HG03439 (cell line): Measurements from ENCODE around the gene DNAJC10.
"Not testable (repeated sequence)": the region's sequence is repeated elsewhere in the genome, so short reads cannot be mapped to it uniquely, and the experiment has no call there.

Source experiments
- ATAC-seq: cut with Tn5 transposase; IDR thresholded peaks from one replicate; pipeline ENCODE4 v1.9.1; 2021; ENCODE audit warnings: mild to moderate bottlenecking, moderate library complexity; ENCODE audit not compliant: unreplicated experiment

Gene DNAJC10

GRCh38 chr2:182719116-182719515 is 3.1 kb downstream of the DNAJC10 start:
- ATAC-seq, result not testable (repeated sequence)

DNA sequence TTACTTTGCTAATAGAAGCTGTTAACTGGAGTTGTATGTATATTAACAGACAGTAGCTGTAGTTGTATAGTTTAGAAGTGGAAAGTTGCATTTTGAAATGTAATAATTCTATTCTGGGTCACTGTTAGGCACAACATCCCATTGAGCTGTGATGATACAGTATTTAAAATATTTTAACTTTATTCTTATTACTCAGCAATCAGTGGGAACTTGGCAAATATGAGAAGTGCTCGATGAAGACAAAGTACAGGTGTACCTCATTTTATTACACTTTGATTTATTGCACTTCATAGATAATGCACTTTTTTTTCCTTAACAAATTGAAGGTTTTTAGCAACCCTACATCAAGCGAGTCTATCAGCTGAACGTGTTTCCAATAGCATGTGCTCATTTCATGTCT is 8.6 kb downstream of the DNAJC10 start:
- no peak for ATAC-seq

GRCh38 chr2:182726473-182726872 is 10.4 kb downstream of the DNAJC10 start:
- ATAC-seq, result no peak

- no peak for ATAC-seq
These were observed 12.0 kb downstream of the DNAJC10 start for GRCh38 chr2:182728014-182728413.

GRCh38 chr2:182729710-182730339 is 13.8 kb downstream of the DNAJC10 start:
- ATAC-seq, result no peak

DNA sequence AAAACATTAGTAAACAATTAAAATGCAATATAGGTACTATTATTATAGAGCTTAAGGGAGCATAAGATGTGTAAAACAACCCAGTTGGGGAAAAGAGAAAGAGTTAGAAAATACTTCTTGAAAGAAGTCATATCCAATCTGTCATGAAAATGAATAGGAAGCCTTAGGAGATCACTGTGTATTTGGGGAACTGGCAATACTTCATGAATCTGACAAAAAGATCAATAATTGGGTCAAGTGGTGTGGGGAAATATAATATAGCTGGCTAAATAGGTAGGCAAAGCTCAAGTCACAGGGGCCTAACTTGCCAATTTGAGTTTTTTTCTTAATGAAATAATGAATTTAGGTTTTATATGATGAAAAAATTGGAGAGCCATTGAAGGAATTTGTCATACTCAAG is 14.4 kb downstream of the DNAJC10 start:
- no peak for ATAC-seq

DNA sequence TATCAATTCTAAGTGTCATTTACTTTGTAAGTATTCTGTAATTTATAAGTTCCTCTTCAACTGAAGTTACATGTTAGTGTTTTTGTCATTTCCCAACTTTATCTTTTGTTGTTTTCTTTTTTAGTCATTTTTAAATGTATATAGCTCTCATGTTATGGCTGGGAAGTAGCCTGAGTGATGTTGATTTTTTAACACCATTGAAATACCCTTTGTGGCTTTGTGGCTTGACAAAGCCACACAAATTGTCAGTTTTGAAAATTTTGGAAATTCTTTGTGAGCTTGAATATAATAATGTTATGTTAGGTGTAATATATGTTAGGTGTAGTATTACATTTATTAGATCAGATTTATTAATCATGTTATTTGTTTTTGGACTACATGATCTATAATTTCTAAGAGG is 16.7 kb downstream of the DNAJC10 start:
- no peak for ATAC-seq

DNA sequence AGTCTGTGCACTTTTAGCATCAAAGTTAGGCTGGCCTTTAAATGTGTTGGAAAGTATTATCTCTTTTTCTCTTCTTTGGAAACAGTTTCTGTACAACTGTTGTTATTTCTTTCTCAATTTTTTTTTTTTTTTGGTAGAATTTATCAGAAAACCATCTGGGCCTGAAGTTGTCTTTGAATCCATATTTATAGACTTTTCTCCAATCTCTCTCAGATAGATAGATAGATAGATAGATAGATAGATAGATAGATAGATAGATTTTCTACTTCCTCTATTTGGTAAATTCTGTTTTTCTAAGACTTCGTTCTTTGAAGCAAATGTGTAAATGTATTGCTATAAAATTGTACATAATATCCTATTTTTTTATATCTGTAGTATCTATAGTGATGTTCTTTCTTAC is 17.5 kb downstream of the DNAJC10 start:
- ATAC-seq, result no peak

GRCh38 chr2:182736856-182737255 is 20.8 kb downstream of the DNAJC10 start:
- not testable (repeated sequence) for ATAC-seq

- ATAC-seq, result no peak
These were observed 24.6 kb downstream of the DNAJC10 start for GRCh38 chr2:182740701-182741100.

DNA sequence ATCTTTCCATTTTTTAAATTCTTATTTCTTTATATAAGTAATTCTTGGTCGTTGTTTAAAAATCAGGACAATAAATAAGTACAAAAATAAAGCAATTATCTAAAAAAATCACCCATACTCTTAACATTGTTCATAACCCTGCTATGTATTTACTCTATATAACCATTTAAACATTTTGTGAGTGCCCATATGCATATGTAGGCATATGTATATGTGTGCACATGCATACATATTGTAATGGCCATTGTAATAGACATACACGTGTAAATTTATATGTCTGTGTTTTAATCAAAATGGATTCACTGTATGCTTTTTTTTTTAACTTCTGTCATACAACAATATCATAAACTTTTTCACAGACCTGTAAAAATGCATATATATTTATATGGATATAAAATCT is 25.6 kb downstream of the DNAJC10 start:
- no peak for ATAC-seq

GRCh38 chr2:182744490-182744889 is 28.4 kb downstream of the DNAJC10 start:
- ATAC-seq, result no peak

GRCh38 chr2:182745061-182745460 is 29.0 kb downstream of the DNAJC10 start:
- no peak for ATAC-seq

DNA sequence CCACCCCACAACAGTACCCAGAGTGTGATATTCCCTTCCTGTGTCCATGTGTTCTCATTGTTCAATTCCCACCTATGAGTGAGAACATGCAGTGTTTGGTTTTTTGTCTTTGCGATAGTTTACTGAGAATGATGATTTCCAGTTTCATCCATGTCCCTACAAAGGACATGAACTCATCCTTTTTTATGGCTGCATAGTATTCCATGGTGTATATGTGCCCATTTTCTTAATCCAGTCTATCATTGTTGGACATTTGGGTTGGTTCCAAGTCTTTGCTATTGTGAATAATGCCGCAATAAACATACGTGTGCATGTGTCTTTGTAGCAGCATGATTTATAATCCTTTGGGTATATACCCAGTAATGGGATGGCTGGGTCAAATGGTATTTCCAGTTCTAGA is 29.8 kb downstream of the DNAJC10 start:
- not testable (repeated sequence) for ATAC-seq

GRCh38 chr2:182754231-182754630 is 38.2 kb downstream of the DNAJC10 start:
- no peak for ATAC-seq

DNA sequence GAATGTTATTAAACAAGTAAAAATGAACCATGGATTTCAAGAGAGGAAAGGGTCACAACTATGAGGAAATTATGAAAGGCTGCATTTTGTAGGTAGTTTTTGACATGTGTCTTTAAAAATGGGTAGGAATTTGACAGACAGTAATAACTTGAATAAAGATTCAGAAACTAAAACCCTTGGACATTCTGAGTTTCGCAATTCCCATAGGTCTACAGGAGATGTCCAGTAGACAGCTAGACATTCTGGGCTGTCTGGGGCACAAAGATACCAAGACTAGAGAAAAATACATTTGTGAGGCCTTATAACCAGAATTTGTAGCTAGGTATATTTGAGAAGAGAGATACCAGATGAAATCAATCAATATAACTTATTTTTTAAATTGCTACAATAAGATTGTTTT is 42.3 kb downstream of the DNAJC10 start:
- ATAC-seq, result no peak

DNA sequence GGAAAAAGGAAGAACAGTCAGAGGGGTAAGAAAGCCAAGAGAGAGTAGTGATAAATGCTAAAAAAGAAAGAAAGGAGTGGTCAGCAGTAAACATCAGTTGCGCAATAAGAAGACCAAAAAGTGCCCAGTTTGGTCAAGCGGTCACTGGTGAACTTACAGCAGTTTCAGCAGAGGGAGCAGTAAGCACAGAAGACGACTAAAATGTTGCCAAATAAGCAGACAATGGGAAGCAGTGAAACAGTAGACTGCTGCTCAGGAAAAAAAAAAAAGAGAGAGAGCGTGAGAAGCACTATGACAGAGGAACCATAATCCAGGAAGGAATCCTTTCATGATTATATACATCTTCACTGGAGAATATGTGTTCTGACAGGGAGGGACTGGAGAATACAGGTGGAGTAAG is 45.8 kb downstream of the DNAJC10 start:
- no peak for ATAC-seq

DNA sequence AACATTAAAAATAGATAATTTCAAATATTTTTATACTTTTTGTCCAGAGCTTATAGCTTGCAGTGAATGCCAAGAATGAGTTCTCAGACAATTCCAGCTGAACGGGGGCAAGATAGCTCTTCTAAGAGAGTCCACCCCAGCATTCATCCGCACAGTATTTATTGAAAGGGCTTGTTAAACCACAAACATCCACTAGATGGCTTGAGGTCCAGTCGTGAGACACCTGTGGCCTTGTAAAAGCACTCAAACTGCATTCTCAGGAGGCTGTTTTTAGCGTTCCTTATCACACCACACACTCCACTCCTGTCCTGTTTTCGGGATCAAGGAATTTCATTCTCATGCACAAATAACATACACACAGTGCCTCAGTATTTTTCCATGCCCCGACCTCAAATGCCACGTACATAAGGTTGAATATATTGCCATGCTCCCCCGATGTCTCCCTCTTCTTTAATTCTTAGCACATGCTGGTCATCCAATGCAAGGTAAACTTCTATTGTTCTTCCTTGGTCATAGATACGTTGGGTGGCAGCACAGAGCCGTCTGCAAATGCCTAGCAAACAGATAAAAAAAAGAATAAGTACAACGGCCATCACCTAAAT is 47.4 kb downstream of the DNAJC10 start:
- no peak for ATAC-seq

GRCh38 chr2:182766626-182767025 is 50.6 kb downstream of the DNAJC10 start:
- ATAC-seq, result no peak

GRCh38 chr2:182767578-182767977 is 51.5 kb downstream of the DNAJC10 start:
- no peak for ATAC-seq

- not testable (repeated sequence) for ATAC-seq
These were observed 52.9 kb downstream of the DNAJC10 start for GRCh38 chr2:182768950-182769349.

- ATAC-seq, result no peak
These were observed 63.3 kb downstream of the DNAJC10 start for GRCh38 chr2:182779323-182779722.

DNA sequence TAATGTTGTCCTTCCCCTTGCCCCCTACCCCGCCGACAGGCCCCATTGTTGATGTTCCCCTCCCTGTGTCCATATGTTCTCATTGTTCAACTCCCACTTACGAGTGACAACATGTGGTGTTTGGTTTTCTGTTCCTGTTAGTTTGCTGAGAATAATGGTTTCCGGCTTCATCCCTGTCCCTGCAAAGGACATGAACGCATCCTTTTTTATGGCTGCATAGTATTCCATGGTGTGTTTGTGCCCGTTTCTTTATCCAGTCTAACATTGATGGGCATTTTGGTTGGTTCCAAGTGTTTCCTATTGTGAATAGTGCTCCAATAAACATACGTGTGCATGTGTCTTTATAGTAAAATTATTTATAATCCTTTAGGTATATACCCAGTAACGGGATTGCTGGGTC is 65.0 kb downstream of the DNAJC10 start:
- not testable (repeated sequence) for ATAC-seq
